IPS-11a (cell line): ENCODE measurements around the gene ZNF550.
"Not testable (repeated sequence)": the region's sequence is repeated elsewhere in the genome, so short reads cannot be mapped to it uniquely, and the experiment has no call there.

Source experiments
- H3K4me3 ChIP-seq: one replicate; pipeline ENCODE4 v1.5.1; 2013; ENCODE audit warnings: low read depth, low read length, control low read depth

The ZNF550 gene

GRCh38 chr19:57537953-57538547, 21.6 kb downstream of the ZNF550 start:
- no peak overlapping the region for H3K4me3 ChIP-seq

DNA sequence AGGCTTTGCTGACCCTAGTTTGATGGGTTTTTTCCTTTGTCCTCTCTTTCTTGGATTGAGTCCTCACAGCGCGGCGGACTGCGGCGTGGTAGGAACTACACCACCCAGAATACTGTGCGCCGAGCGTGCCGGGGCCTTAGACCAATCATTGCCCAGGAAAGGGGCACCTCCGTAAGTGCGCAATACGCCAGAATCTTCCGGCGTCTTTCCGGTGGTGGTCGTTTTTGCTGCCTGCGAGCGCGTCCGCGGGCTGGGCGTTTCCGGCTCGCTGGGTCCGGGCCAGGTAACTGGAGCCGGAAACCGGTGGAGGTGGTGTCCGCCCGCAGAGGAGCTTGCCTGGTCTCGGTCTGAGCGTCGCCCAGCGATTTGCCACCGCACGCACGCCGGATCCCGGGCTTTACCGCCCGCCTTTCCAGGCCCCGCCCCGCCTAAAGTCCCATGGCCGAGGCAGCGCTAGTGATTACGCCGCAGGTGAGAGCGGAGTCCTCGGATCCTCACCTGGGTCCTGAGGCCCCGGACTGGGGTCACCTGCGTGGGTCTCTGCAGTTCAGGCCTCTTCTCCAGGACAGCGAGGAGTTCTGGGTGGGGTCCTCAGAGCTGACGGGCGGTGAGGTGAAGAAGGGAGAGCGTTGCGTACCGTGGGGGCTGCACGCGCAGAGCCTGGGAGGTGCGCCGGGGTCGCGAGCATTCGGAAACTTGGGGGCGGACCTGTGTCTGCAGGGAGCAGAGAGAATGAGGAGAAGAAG, 32.4 kb downstream of the ZNF550 start, which contains the start of gene ZNF549:
Gene ZNF549 (plus strand): TSS at position 221 of the 746 bp plus-strand sequence. CDS start 218 bp downstream, at position 439.
- H3K4me3 ChIP-seq: peak within 1 kb of the TSS; percentile 92

- H3K4me3 ChIP-seq: not testable (repeated sequence)
Measured at GRCh38 chr19:57518021-57518420, 41.6 kb downstream of the ZNF550 start.

- H3K4me3 ChIP-seq: no peak overlapping the region
Measured at GRCh38 chr19:57515255-57515654, 44.4 kb downstream of the ZNF550 start.

DNA sequence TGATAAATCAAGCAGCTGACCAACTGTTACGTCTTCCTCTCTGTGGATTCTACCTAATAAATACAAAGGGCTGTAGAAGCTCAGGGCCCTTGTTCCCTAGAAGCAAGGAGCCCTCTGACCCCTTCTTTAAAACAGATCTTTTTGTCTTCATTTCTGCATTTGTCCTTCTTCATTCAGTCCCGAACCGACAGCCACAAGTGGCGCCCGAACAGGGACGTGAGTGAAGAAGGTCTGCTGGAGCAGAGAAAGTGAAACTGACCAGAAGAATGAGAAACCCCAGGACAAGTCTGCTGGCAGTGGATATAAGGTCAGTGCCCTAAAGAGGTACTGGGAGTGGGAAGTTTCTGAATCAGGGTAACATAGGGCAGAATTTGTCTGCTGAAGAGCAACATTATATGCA, 46.8 kb downstream of the ZNF550 start:
- H3K4me3 ChIP-seq: no peak overlapping the region

GRCh38 chr19:57511484-57511883, 48.2 kb downstream of the ZNF550 start:
- no peak overlapping the region for H3K4me3 ChIP-seq

GRCh38 chr19:57506163-57506562, 53.5 kb downstream of the ZNF550 start:
- no peak overlapping the region for H3K4me3 ChIP-seq

DNA sequence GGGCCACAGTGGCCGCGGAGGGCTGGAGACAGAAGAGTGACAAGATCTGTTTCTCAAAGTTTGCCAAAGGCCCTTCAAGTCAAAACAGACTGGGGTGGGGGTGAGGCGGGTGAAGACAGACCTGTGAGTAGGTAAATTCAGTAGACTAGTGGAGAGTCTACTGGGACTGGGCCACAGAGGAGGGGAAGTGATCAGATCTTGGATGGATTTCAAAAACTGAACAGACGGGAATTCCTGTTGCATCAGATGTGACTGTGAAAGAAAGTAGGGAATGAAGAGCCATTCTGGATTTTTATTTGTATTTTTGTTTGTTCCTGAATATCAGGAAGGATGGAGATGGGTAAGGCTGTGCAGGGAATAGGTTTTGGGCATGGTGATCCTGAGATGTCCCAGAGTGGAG, 59.3 kb downstream of the ZNF550 start:
- H3K4me3 ChIP-seq: peak overlapping the region; percentile 13

DNA sequence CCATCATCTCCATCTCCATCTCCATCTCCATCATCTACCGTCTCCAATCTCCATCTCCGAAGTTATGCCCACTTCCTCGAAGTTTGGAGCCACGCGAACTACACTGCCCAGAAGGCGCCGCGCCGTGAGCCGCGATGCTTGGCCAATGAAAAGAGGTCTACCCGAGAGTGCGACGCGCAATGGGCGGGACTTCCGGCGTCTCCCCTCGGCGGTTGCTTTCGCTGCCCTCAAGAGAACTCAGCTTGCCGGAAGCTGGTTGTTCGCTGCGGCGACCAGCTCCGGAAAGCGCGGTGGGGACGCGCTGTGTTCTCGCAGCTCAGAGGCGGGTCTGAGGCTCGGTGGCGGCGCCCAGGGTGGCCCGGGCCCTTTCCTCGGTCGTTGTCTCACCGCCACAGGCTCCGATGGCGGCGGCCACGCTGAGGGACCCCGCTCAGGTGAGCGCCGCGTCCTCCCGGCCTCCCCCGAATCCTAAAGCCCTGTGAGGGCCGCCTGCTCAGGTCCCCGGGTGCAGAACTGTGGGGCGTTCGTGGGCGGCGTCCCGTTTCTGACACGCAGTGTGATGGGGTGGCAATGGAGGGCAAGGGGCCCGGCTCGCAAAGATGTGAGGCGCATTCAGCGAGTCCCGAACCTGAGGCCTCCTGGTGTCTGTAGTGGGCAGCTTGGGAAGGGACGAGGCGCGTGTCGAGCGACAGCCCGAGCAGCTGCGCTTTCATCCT, 59.8 kb downstream of the ZNF550 start, which contains the start of gene ZNF773:
Gene ZNF773 (plus strand): TSS at position 259 of the 716 bp plus-strand sequence. CDS start 143 bp downstream, at position 402.
- peak within 1 kb of the TSS; percentile 73 for H3K4me3 ChIP-seq

GRCh38 chr19:57499332-57499679, 60.4 kb downstream of the ZNF550 start:
- H3K4me3 ChIP-seq: not testable (repeated sequence)

DNA sequence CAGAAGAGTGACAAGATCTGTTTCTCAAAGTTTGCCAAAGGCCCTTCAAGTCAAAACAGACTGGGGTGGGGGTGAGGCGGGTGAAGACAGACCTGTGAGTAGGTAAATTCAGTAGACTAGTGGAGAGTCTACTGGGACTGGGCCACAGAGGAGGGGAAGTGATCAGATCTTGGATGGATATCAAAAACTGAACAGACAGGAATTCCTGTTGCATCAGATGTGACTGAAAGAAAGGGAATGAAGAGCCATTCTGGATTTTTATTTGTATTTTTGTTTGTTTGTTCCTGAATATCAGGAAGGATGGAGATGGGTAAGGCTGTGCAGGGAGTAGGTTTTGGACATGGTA, 71.4 kb downstream of the ZNF550 start:
- H3K4me3 ChIP-seq: peak overlapping the region; percentile 25

- peak within 1 kb of the TSS; percentile 75 for H3K4me3 ChIP-seq
Measured at GRCh38 chr19:57487477-57488298, 72.0 kb downstream of the ZNF550 start, which contains the start of gene ZNF419. Gene ZNF419, plus strand, starts transcription at chr19:57487750. Its CDS starts 201 bp downstream, at chr19:57487951.
